NCI-H748 treated with DMSO at 0.1 percent for 48 hours (cell line): ENCODE measurements around the gene HIVEP3.

Experiments
- DNase-seq: peaks from one replicate; lab custom pipeline; 2025; lab: John Stamatoyannopoulos, UW

The HIVEP3 gene

DNA sequence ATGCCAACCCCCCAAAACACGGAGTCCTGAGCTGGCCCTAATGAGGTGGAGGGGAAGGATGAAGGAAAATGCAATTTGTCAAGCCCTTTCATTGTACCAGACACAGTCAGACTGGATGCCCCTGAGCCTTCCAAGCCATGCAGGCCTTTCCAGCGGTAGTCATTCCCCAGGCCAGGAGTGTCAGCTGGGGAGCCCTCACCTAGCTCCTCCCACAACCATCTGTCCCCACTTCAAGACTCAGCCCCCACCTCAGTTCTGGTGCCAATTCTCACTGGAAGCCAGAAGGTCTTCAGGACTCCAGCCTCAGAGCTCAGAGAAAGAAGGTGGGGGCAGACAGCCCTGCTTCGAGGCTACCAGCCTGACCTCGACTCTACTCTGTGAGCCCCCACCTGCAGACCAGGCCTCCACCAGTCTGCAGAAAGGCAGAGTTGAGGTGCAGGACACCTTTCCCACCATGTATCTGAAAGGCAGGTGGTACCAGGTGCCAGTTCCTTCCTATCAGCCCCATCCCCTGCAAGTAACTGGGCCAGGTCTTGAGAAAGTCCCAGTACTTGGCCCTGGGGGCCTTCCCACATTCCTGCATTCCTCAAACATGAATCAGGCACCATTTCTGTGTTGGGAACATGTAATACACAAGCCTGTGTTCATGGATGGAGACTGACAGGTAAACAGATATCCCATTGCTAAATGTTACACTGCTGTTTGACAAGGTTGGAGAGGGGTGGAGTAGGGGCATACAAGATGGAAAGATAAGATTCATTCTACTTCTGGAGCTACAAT lies 253.7 kb downstream of the HIVEP3 start:
- DNase-seq = no peak

DNA sequence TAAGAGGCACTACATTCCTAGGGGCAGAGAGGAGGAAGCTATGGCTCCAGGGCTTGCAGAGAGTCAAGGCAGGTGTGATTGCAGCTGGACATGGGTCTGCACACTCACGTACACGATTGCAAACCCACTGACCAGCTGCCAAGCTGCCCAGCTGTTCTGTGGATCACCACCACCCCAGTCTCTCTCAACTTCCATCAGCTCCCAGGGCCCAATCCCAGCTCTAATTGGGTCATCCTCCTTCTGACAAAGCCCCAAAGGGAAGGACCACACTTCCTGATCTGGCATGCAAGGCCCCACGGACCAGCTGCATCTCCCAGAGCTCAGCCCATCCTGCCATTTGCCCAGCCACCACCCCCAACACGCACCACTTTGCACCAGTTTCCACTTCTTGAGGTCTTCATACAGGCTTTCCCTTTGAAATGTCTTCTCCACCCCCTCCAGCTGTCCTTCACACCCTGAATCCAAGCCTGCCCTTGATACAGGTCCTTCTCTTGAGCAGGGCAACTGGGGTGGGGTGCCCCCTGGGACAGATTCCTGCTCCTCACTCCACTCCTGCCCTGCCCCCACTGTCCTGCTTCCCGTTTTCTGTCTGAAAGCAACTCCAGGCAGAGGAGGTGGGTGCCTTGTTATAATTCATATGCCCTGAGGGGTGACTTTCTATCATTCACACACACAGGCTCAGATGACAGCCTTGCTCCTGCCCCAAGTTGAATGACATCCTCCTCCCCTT lies 254.9 kb downstream of the HIVEP3 start:
- no peak for DNase-seq

GRCh38 chr1:41662765-41663437 lies 255.8 kb downstream of the HIVEP3 start:
- no peak for DNase-seq

- DNase-seq = peak; percentile 92
Observed at GRCh38 chr1:41662061-41662764, 256.5 kb downstream of the HIVEP3 start.

DNA sequence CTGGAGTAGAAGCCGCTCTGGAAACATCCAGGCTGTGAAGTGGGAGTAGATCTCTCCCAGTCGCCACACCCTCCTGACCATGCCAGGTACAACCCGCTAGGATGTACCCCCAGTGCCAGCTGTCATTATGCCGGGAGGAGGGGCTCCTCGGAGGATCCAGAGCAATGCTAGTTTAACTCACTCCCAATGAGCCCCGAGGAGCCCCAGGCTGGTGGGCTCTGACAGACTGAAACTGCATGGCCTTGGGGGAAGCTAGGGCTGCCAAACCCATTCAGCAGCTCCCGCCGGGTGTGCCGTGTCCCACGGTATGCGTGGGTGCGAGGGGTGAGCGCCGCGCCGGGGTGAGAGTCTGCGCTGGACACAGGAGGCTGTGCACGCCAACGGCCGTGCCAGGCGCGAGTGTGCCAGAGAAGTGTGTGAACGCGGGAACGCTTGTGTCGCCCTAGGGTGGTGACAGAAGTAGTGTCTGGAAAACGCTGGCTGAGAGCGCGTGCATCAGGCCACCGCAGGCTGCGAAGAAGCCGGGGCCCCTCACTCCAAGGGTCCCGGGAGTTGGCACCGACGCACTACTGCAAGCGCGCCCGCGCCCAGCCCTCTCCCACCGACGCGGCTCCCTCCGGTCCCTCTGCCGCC lies 257.2 kb downstream of the HIVEP3 start:
- peak; percentile 72 for DNase-seq

GRCh38 chr1:41660570-41661427 lies 257.9 kb downstream of the HIVEP3 start:
- DNase-seq = no peak

GRCh38 chr1:41659903-41660302 lies 258.8 kb downstream of the HIVEP3 start:
- no peak for DNase-seq

- DNase-seq = no peak
Observed at GRCh38 chr1:41659159-41659495, 259.6 kb downstream of the HIVEP3 start.

DNA sequence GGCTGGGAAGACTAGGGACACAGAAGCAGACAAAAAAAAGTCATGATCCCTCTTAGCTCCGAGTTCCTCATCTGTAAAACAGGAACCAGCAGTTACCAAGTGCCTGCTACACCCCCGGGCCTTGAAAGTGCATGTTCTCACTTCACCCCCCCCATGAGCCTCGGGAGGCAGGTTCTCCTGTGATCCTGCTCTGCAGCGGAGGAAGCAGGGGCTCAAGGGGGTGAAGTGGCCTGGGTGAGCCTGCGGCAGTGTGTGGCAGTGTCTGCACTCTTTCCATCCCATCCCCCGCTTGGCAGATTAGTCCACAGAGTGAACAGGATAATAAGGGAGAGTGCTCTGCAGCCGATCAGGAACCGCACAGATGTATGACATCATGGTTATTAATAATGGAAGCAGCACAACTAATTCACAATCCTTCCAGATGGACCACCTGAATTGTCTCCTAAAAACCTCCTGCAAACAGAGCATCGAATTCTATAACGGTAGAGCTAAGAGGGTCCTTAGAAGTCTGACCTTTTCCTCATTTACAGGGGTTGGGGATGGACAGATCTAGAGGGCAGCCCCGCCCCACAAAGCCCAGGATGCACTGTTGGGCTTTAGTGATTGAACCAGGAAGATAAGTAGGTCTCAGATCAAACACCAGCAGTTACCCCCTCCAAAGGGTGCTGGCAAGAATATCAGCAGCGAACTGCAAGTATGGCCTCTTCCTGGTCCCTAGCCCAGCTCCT lies 260.1 kb downstream of the HIVEP3 start:
- no peak for DNase-seq

DNA sequence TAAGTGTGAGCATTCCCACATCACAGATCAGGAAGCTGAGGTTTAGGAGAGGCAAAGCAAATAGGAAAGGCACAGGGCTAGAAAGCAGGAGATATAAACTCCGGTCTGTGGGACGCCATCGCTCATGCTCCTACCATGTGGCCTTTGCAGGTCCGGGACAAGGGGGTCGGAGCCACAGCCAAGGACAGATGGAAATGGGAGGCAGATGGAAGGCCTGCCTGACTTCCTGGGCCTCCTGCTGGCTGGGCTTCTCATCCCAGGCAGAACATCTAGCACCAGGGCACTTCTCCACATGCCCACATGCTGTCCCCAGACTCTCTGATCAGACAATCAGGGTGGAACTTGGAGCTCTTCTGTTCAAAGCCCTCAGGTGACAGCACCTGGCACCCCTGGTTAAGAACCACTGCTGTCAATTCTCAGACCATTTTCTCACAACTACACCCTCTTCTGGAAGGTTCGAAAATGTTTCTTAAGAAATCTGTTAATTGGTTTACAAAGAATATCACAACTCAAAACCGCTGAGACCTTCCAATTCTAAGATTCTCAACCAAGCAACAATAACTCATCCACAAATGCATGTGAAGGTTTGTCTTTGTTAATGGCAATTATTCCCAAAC lies 260.9 kb downstream of the HIVEP3 start:
- no peak for DNase-seq

- no peak for DNase-seq
Observed at GRCh38 chr1:41656825-41657500, 261.8 kb downstream of the HIVEP3 start.

- no peak for DNase-seq
Observed at GRCh38 chr1:41656068-41656467, 262.7 kb downstream of the HIVEP3 start.

- DNase-seq = no peak
Observed at GRCh38 chr1:41655632-41656031, 263.1 kb downstream of the HIVEP3 start.

DNA sequence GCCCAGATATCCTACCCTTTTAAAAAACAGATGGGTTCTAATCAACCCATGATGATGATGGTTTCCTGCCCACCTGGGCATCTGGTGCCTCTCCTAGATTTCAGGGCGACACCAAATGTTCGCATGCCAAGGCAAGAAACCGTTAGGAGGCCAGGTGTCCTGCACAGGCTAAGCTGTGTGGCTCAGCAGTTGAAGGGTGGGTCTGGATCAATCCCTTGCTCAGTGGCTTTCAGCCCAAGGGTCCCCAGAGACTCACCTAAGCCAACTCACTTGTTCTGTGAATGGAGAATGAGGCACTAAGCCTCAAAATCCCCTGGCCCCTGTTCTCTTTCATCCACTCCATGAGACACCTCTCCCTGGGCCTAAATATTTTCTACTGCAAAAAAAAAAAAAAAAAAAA lies 265.1 kb downstream of the HIVEP3 start:
- no peak for DNase-seq

DNA sequence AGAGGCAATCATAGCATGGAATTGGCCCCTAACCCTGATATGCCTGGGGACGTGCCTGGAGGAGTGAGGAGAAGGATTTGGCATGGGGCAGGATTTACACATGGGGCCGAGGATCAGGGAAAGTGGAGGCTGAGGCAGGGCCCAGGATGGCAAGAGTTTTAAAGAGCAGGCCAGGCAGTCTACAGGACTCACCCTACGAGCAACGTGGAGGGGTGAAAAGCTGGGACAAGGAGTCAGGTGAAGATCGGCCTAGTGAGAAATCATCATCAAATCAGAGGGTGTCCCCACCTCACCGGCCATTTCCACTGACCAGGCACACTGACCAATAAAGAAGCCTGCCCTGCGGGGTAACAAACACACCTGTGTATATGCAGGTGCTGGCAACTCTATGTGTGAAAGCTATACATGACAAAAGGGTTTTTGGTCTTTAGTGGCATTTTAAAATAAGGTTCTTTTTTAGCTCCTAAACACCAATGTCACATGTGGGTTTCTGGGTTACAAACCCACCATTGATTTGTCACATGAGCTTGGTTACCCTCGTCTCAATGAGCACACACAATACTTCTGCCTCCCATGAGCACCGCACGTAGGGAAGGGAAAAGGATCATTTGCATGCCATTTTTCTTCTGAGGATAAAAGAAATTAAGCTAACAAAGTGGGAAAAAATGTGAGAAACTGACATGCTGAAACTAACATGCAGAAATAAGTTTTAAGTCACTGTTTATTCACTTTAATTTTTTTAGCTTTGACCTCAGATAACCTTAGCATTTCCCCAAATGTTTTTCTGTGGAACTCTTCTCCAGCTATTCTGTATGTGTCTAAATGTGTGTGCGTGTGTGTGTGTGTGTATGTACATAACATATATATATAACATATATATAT lies 266.1 kb downstream of the HIVEP3 start:
- DNase-seq = no peak

GRCh38 chr1:41650028-41650880 lies 268.5 kb downstream of the HIVEP3 start:
- DNase-seq = no peak

- DNase-seq = no peak
Observed at GRCh38 chr1:41649396-41650027, 269.2 kb downstream of the HIVEP3 start.
